GM12878 (cell line): ENCODE data around the gene SLAIN2. TPM values are rescaled to one million over a fixed set of nuclear protein-coding genes. Genes with fewer than 3 reads are reported as not detected.

ENCODE experiments used
- ASH2L ChIP-seq: fragments of 300-600, 200-600 bp; sonication (generic); IDR thresholded peaks from 2 replicates; pipeline ENCODE4 v1.6.1; 2017; ENCODE audit warnings: low read depth, mild to moderate bottlenecking, borderline replicate concordance
- EGR1 ChIP-seq, 2 experiments: IDR thresholded peaks; 1 replicate in 1 of 2; 2 replicates in 1 of 2; pipeline ENCODE4 v1.6.1; 2011 to 2012; ENCODE audit warnings: low read depth in 2 of 2, low read length in 2 of 2, borderline replicate concordance in 1 of 2, mild to moderate bottlenecking in 1 of 2, moderate library complexity in 1 of 2
- GATAD2B ChIP-seq: fragments of 450-650 bp; conservative IDR thresholded peaks from 2 replicates; pipeline ENCODE4 v1.6.1; 2017; ENCODE audit warnings: low read depth, mild to moderate bottlenecking, moderate library complexity
- IKZF1 ChIP-seq: fragments of 450-650 bp; conservative IDR thresholded peaks from 2 replicates; pipeline ENCODE4 v1.6.1; 2017; ENCODE audit warnings: antibody characterized with exemption, mild to moderate bottlenecking
- KDM1A ChIP-seq: fragments of 200-600 bp; sonication (generic); IDR thresholded peaks from 2 replicates; pipeline ENCODE4 v1.6.1; 2016; ENCODE audit warnings: borderline replicate concordance
- PAX8 ChIP-seq: fragments of 450-650 bp; IDR thresholded peaks from 2 replicates; pipeline ENCODE4 v1.6.1; 2017; ENCODE audit warnings: mild to moderate bottlenecking, moderate library complexity
- PKNOX1 ChIP-seq: fragments of 450-650 bp; IDR thresholded peaks from 2 replicates; pipeline ENCODE4 v1.6.1; 2016; ENCODE audit warnings: mild to moderate bottlenecking
- RELA ChIP-seq: fragments of 450-650 bp; IDR thresholded peaks from 2 replicates; pipeline ENCODE4 v1.8.0; 2014; ENCODE audit warnings: borderline replicate concordance; ENCODE audit not compliant: partially characterized antibody
- RUNX3 ChIP-seq: IDR thresholded peaks from 2 replicates; pipeline ENCODE4 v1.6.1; 2012; ENCODE audit warnings: low read length, inconsistent platforms
- SIN3A ChIP-seq: IDR thresholded peaks from 2 replicates; pipeline ENCODE4 v1.6.1; 2012; ENCODE audit warnings: low read depth, low read length, improper control_type of control experiment
- SMAD5 ChIP-seq: IDR thresholded peaks from 2 replicates; pipeline ENCODE4 v1.6.1; 2016; ENCODE audit warnings: antibody characterized with exemption, low read depth
- USF2 ChIP-seq: IDR thresholded peaks from 2 replicates; pipeline ENCODE4 v1.6.1; 2011; ENCODE audit warnings: low read depth, low read length, improper control_type of control experiment, borderline replicate concordance
- polyA plus RNA-seq, 11 experiments: library from polyadenylated mRNA; depleted of rRNA in 4 of 11; unstranded in 6 of 11; stranded (reverse) in 5 of 11; fragments of >200 nt; fragmentation: Nextera tagmentation in 4 of 11; fragmentation: Illumina TruSeq in 1 of 11; extraction: Ambion mirVana in 4 of 11; extraction: Trizol in 1 of 11; gene quantifications; 1 replicate in 1 of 11; 2 replicates in 10 of 11; pipeline versions ENCODE4 v1.2.1 to v1.2.3, GENCODE V29; 2011 to 2016; ENCODE audit warnings: inconsistent platforms in 2 of 11, missing spikeins in 2 of 11, low read depth in 1 of 11
- total RNA-seq, 4 experiments: library from RNA; depleted of rRNA in 3 of 4; stranded (reverse); fragments of >200 nt in 3 of 4; fragmentation: Illumina TruSeq in 1 of 4; extraction: Trizol in 1 of 4; gene quantifications; 2 replicates each; pipeline versions ENCODE4 v1.2.1 to v1.2.3, GENCODE V29; 2013 to 2021
- TF ChIP-seq, protein P1 (sequence below): fragments of 450-650 bp; IDR thresholded peaks from 2 replicates; pipeline ENCODE4 v1.6.1; 2017; ENCODE audit warnings: mild to moderate bottlenecking, low read depth, inconsistent platforms; ENCODE audit not compliant: poor library complexity, severe bottlenecking
- TF ChIP-seq, protein P2 (sequence below): fragments of 450-650 bp; IDR thresholded peaks from 2 replicates; pipeline ENCODE4 v1.6.1; 2017; ENCODE audit warnings: low read depth, mild to moderate bottlenecking, moderate library complexity

The SLAIN2 gene
- total and polyA plus RNA-seq, 10 of the 15 experiments (the other 5 are each of a cell fraction or from before 2014, with no cell fraction given): 4.3 to 96.6 (median 25.4) TPM

GRCh38 chr4:48341776-48342605 lies 662 bp downstream of the SLAIN2 start (continued):
- TF ChIP-seq SMAD5 (no peak), EGR1 (IDR thresholded peaks at IDR 0.05; ENCODE audit: borderline replicate concordance in 1 of 2, low read depth in 2 of 2, low read length in 2 of 2) (no peak), ASH2L (peak; percentile 77; the same call in 1 of the 2 replicates), IKZF1 (peak; percentile 48), RELA (no peak), SIN3A (0 out of 2 replicates have a peak, but pooled peaks have one; percentile 25), KDM1A (no peak), PKNOX1 (no peak), GATAD2B (peak; percentile 72), RUNX3 (peak; percentile 47; the same call in 1 of the 2 replicates), USF2 (no peak), PAX8 (no peak)
- TF ChIP-seq, protein P1, sequence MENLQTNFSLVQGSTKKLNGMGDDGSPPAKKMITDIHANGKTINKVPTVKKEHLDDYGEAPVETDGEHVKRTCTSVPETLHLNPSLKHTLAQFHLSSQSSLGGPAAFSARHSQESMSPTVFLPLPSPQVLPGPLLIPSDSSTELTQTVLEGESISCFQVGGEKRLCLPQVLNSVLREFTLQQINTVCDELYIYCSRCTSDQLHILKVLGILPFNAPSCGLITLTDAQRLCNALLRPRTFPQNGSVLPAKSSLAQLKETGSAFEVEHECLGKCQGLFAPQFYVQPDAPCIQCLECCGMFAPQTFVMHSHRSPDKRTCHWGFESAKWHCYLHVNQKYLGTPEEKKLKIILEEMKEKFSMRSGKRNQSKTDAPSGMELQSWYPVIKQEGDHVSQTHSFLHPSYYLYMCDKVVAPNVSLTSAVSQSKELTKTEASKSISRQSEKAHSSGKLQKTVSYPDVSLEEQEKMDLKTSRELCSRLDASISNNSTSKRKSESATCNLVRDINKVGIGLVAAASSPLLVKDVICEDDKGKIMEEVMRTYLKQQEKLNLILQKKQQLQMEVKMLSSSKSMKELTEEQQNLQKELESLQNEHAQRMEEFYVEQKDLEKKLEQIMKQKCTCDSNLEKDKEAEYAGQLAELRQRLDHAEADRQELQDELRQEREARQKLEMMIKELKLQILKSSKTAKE: no peak
- TF ChIP-seq, protein P2, sequence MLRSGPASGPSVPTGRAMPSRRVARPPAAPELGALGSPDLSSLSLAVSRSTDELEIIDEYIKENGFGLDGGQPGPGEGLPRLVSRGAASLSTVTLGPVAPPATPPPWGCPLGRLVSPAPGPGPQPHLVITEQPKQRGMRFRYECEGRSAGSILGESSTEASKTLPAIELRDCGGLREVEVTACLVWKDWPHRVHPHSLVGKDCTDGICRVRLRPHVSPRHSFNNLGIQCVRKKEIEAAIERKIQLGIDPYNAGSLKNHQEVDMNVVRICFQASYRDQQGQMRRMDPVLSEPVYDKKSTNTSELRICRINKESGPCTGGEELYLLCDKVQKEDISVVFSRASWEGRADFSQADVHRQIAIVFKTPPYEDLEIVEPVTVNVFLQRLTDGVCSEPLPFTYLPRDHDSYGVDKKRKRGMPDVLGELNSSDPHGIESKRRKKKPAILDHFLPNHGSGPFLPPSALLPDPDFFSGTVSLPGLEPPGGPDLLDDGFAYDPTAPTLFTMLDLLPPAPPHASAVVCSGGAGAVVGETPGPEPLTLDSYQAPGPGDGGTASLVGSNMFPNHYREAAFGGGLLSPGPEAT: no peak
